ENCODE measurements around the gene METTL23.

DNA sequence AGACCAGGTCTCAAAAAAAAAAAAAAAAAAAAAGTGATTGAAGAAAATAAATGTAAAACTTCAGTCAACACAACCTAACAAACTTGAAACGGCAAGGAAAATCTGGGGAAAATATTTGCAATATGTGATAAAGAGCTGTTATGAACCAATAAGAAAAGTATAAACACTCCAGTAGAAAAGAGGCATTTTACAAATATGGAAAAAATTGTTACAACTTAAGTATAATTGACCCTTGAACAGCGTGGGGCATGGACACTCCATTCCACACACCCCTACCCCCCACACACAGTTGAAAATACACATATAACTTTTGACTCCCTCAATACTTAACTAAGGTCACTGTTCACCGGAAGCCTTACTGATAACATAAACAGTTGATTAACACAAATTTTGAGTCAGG, 31.9 kb downstream of the METTL23 start:
- TF ChIP-seq, protein P1, sequence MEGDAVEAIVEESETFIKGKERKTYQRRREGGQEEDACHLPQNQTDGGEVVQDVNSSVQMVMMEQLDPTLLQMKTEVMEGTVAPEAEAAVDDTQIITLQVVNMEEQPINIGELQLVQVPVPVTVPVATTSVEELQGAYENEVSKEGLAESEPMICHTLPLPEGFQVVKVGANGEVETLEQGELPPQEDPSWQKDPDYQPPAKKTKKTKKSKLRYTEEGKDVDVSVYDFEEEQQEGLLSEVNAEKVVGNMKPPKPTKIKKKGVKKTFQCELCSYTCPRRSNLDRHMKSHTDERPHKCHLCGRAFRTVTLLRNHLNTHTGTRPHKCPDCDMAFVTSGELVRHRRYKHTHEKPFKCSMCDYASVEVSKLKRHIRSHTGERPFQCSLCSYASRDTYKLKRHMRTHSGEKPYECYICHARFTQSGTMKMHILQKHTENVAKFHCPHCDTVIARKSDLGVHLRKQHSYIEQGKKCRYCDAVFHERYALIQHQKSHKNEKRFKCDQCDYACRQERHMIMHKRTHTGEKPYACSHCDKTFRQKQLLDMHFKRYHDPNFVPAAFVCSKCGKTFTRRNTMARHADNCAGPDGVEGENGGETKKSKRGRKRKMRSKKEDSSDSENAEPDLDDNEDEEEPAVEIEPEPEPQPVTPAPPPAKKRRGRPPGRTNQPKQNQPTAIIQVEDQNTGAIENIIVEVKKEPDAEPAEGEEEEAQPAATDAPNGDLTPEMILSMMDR (conservative IDR thresholded peaks at IDR 0.05 in 1 of 2, IDR thresholded peaks at IDR 0.05 in 1 of 2; ENCODE audit: extremely low read depth in 1 of 2, insufficient read depth in 1 of 2, low read depth in 1 of 2, low read length in 2 of 2): no peak
- no peak for TF ChIP-seq EZH2 (IDR thresholded peaks at IDR 0.05; ENCODE audit: borderline replicate concordance, low read length)
